ENCODE measurements around the gene CNGB1. TPM values are rescaled to one million over a fixed set of nuclear protein-coding genes. Genes with fewer than 3 reads are reported as not detected.

Gene CNGB1
- total RNA-seq: 10 to 100 TPM in 1 of 5 donors, under 1 TPM in 1, not detected in 3; 0.73 to 18.0 TPM
- under 1 TPM in 1 of 3 donors, not detected in 2; 0.08 TPM for polyA plus RNA-seq
- long read RNA-seq, donor 1, partial matches to known transcripts: 7 of 7 reads
- long read RNA-seq, donor 1, other reads (novel, unspliced or antisense): 0 of 7 reads
- long read RNA-seq, donor 2: 0 reads
- long read RNA-seq, donor 3: 0 reads
- long read RNA-seq, donor 4: 0 reads
- long read RNA-seq, donor 5: 0 reads
- long read RNA-seq, donor 6: 0 reads
- long read RNA-seq, donor 7: 0 reads
- long read RNA-seq, donor 8: 0 reads
- long read RNA-seq, donor 9: 0 reads
- long read RNA-seq, donor 10: 0 reads

DNA sequence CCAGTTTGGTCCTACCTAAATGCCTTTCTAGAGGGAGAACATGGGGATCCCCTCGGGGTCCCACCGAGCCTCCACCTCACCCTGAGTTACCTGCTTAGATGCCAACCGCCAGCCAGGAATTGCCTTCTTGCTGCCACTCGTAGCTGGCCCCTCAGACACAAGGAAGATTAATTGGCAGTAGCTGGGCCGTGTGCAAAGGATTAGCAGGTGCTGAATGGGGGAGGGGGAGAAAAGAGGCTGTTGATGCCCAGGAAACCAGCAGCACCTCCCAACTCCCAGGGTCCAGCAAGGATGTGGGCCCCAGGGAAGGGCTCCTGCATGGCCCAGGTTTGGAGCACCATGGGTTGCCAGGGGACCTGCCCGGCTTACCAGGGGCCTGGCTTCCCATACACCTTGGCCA, at the start of gene CNGB1:
Gene CNGB1, minus strand, starts transcription at position 159 of the 400 bp plus-strand sequence. CDS start 3,842 bp downstream, outside the sequence.
- peak in 1 of 2 donors; percentile 37 for DNase-seq
- WGBS, 5 donors: 53 to 83% (median 77%) methylated on average over 5 to 6 of the region's 6 CpGs
- intact Hi-C loops (cut with DNase I; ENCODE audit: low total_unique reads): no loop called here

DNA sequence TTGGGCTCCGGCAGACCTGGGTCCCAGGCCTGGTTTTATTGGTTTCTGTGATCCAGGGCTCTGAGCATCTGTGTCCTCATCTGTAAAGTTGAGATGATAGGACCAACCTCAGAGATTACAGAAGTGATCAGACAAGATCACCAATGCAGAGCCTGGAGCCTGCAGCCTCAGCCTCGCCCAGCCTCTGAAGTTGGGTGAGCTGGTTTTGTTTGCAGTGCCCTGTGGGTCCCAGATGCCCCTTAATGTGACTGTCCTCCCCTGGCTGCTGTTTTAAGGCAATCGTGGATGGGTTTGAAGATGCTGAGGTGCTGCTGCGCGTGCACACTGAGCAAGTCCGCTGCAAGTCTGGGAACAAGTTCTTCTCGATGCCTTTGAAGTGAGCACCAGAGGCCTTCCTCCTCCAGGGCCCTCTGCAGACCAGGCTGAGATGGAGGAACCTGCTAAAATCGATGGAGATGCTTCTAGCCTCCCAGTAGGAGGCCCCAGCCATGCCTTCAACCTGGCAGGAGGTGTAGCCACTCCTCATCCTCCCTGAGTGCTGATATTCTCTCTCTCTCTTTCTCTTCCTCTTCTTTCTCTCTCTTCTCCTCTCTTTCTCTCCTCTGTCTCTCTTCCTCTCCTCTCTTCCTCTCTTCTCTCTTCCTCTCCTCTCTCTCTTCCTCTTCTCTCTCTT, 49.1 kb upstream of the CNGB1 start:
- Histone ChIP-seq H3K36me3 (peaks cover 3 to 48% (median 43%) of the 10 kb centered on the region in 4 donors), H3K9me3 (no peaks in the 10 kb centered on the region), H3K27me3 (no peaks in the 10 kb centered on the region), H3K4me1 (peaks cover 26 to 47% (median 41%) of the 10 kb centered on the region in 4 donors), H3K4me3 (no peak overlapping the region), H3K27ac (no peak overlapping the region)
- no peak for DNase-seq
- intact Hi-C loops (cut with DNase I; ENCODE audit: low total_unique reads): loop anchor here (5.0 kb wide), 1 partner anchor 92 kb away; no protein-coding TSS in a partner anchor
- WGBS, 5 donors: 46 to 83% (median 83%) methylated on average over 2 to 8 of the region's 8 CpGs
- no peak for TF ChIP-seq EP300 (IDR thresholded peaks at IDR 0.05)
- no peak for TF ChIP-seq POLR2AphosphoS5 (IDR thresholded peaks at IDR 0.05)
- TF ChIP-seq POLR2A (IDR thresholded peaks at IDR 0.05): no peak
- TF ChIP-seq, protein P1, sequence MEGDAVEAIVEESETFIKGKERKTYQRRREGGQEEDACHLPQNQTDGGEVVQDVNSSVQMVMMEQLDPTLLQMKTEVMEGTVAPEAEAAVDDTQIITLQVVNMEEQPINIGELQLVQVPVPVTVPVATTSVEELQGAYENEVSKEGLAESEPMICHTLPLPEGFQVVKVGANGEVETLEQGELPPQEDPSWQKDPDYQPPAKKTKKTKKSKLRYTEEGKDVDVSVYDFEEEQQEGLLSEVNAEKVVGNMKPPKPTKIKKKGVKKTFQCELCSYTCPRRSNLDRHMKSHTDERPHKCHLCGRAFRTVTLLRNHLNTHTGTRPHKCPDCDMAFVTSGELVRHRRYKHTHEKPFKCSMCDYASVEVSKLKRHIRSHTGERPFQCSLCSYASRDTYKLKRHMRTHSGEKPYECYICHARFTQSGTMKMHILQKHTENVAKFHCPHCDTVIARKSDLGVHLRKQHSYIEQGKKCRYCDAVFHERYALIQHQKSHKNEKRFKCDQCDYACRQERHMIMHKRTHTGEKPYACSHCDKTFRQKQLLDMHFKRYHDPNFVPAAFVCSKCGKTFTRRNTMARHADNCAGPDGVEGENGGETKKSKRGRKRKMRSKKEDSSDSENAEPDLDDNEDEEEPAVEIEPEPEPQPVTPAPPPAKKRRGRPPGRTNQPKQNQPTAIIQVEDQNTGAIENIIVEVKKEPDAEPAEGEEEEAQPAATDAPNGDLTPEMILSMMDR (IDR thresholded peaks at IDR 0.05): no peak

More for the DNA sequence above, at the start of gene CNGB1:
- H3K36me3 ChIP-seq: no peaks in the 10 kb centered on the region
- no peak within 1 kb of the TSS for H3K27ac ChIP-seq
- TF ChIP-seq POLR2AphosphoS5 (IDR thresholded peaks at IDR 0.05) (no peak), EP300 (IDR thresholded peaks at IDR 0.05) (no peak), POLR2A (IDR thresholded peaks at IDR 0.05) (no peak)
- TF ChIP-seq, protein P1 (IDR thresholded peaks at IDR 0.05): no peak
- H3K9me3 ChIP-seq: no peaks in the 10 kb centered on the region
- no peak within 1 kb of the TSS for H3K4me3 ChIP-seq
- peaks cover 0 to 12% (median 4%) of the 10 kb centered on the region in 4 donors for H3K4me1 ChIP-seq
- peaks cover 0 to 8% (median 0%) of the 10 kb centered on the region in 3 donors for H3K27me3 ChIP-seq

DNA sequence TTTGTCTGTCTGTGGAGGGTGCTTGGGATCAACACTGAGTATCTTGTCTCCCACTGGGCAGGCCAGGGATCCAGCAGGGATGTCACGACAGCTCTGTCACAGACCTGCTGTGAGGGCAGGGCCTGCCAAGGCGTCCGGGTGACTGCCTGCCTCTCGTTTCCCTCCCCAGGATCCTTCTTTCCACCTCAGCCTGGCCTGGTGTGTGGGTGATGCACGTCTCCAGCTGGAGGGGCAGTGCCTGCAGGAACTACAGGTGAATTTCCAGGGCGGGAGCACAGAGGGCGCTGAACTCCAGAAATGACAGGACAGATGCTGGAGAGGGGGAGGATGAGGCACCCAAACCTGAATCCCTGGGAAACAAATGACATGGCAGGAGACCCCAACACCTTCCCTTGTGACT, 47.9 kb upstream of the CNGB1 start:
- H3K27ac ChIP-seq: no peak overlapping the region
- peaks cover 3 to 55% (median 48%) of the 10 kb centered on the region in 4 donors for H3K36me3 ChIP-seq
- TF ChIP-seq, protein P1 (IDR thresholded peaks at IDR 0.05): no peak
- TF ChIP-seq POLR2A (IDR thresholded peaks at IDR 0.05) (no peak), POLR2AphosphoS5 (IDR thresholded peaks at IDR 0.05) (no peak), EP300 (IDR thresholded peaks at IDR 0.05) (no peak)
- H3K4me3 ChIP-seq: no peak overlapping the region
- intact Hi-C loops (cut with DNase I; ENCODE audit: low total_unique reads): loop anchor here (5.0 kb wide), 1 partner anchor 93 kb away; no protein-coding TSS in a partner anchor
- no peaks in the 10 kb centered on the region for H3K9me3 ChIP-seq
- DNase-seq: no peak
- WGBS, 5 donors: 81 to 90% (median 83%) methylated on average over 7 of the region's 7 CpGs
- peaks cover 20 to 35% (median 29%) of the 10 kb centered on the region in 4 donors for H3K4me1 ChIP-seq
- H3K27me3 ChIP-seq: no peaks in the 10 kb centered on the region

DNA sequence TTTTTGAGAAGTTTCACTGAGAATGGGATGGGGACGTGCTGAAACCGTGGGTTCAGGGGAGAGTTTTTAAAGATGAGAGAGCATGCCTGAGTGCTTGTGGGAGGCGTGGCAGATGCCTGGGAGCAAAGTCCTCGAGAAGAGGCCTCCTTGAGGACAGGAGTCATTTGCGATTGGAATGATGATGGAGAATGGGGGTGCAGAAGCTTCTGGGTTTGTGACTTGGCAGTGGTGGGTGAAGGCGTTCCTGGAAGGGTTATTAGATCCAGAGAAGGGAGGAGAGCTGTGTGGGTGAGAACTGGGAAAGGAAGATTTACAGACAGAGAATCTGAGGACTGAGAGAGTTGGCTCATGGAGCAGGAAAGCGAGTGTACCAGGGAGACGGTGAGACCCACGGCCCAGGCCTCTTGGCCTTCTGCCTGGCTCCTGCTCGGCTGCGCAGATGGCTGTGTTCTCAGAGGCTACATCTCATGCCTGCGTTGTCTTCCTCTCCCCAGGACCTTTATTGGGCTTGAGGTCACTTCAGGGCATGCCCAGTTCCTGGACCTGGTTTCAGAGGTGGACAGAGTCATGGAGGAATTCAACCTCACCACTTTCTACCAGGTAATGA, 46.0 kb upstream of the CNGB1 start:
- TF ChIP-seq EP300 (IDR thresholded peaks at IDR 0.05): no peak
- TF ChIP-seq, protein P1 (IDR thresholded peaks at IDR 0.05): no peak
- no peak for TF ChIP-seq POLR2AphosphoS5 (IDR thresholded peaks at IDR 0.05)
- no peak for TF ChIP-seq POLR2A (IDR thresholded peaks at IDR 0.05)
- Histone ChIP-seq H3K36me3 (peaks cover 11 to 73% (median 65%) of the 10 kb centered on the region in 4 donors), H3K27ac (no peak overlapping the region), H3K27me3 (no peaks in the 10 kb centered on the region), H3K9me3 (no peaks in the 10 kb centered on the region), H3K4me1 (peaks cover 4 to 16% (median 10%) of the 10 kb centered on the region in 4 donors), H3K4me3 (no peak overlapping the region)
- intact Hi-C loops (cut with DNase I; ENCODE audit: low total_unique reads): loop anchor here (5.0 kb wide), 1 partner anchor 95 kb away; no protein-coding TSS in a partner anchor
- WGBS, 5 donors: 58 to 68% (median 63%) methylated on average over 12 of the region's 12 CpGs
- DNase-seq: no peak
